Ishikawa (cell line): ENCODE measurements around the gene SRSF10.

Experiments used
- CEBPB ChIP-seq: IDR thresholded peaks from 2 replicates; pipeline ENCODE4 v1.6.1; 2012
- CREB1 ChIP-seq: IDR thresholded peaks from 2 replicates; pipeline ENCODE4 v1.6.1; 2012; ENCODE audit warnings: low read depth
- EGR1 ChIP-seq: IDR thresholded peaks from 2 replicates; pipeline ENCODE4 v1.6.1; 2012
- EP300 ChIP-seq: IDR thresholded peaks from 2 replicates; pipeline ENCODE4 v1.6.1; 2012; ENCODE audit warnings: borderline replicate concordance
- FOXM1 ChIP-seq: IDR thresholded peaks from 2 replicates; pipeline ENCODE4 v1.6.1; 2012; ENCODE audit warnings: low read depth, borderline replicate concordance
- MAX ChIP-seq: IDR thresholded peaks from 2 replicates; pipeline ENCODE4 v1.6.1; 2012
- NFIC ChIP-seq: IDR thresholded peaks from 2 replicates; pipeline ENCODE4 v1.6.1; 2012
- RAD21 ChIP-seq: IDR thresholded peaks from 2 replicates; pipeline ENCODE4 v1.6.1; 2012; ENCODE audit warnings: low read depth
- REST ChIP-seq: IDR thresholded peaks from 2 replicates; pipeline ENCODE4 v1.6.1; 2012; ENCODE audit warnings: low read depth, mild to moderate bottlenecking
- TAF1 ChIP-seq: IDR thresholded peaks from 2 replicates; pipeline ENCODE4 v1.6.1; 2012; ENCODE audit warnings: low read depth, mild to moderate bottlenecking
- TCF12 ChIP-seq: IDR thresholded peaks from 2 replicates; pipeline ENCODE4 v1.6.1; 2012; ENCODE audit warnings: low read depth
- TEAD4 ChIP-seq: IDR thresholded peaks from 2 replicates; pipeline ENCODE4 v1.6.1; 2012
- USF1 ChIP-seq: IDR thresholded peaks from 2 replicates; pipeline ENCODE4 v1.6.1; 2012
- YY1 ChIP-seq: IDR thresholded peaks from 2 replicates; pipeline ENCODE4 v1.6.1; 2012; ENCODE audit warnings: low read depth
- ZBTB7A ChIP-seq: IDR thresholded peaks from 2 replicates; pipeline ENCODE4 v1.6.1; 2012; ENCODE audit warnings: low read depth

SRSF10 gene

GRCh38 chr1:23966973-23967493, 13.1 kb downstream of the SRSF10 start:
- TF ChIP-seq TCF12 (no peak), USF1 (no peak), CEBPB (no peak), REST (no peak), TEAD4 (no peak), EP300 (no peak), FOXM1 (no peak), EGR1 (no peak), MAX (no peak), CREB1 (no peak), ZBTB7A (no peak), YY1 (no peak), TAF1 (no peak), NFIC (no peak), RAD21 (no peak)

- TF ChIP-seq TAF1: no peak
- no peak for TF ChIP-seq FOXM1
- TF ChIP-seq NFIC: no peak
These were observed 15.1 kb downstream of the SRSF10 start for GRCh38 chr1:23964790-23965740.

DNA sequence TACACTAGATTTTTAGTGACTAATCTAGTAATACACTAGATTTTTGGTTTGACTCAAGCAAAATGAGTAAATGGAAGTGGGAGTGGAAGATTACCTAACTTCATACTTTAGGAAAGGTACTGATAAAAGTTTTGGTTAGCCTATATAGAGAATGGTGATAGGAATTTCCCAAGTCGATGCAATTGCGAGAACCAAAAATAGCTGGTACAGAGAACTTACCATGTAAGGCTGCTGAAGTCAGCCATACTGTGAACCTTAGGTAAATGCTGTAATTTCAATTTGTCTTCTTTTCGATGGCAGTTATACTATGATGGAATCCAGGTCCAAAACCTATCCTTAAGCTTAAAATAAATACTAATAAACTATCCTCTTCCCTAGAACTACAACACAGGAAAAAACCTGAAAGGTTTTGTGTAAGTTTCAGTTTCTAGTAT, 15.9 kb downstream of the SRSF10 start:
- TF ChIP-seq REST (no peak), ZBTB7A (no peak), TCF12 (no peak), FOXM1 (no peak), MAX (no peak), NFIC (no peak), CREB1 (no peak), EP300 (no peak), RAD21 (no peak), TEAD4 (no peak), YY1 (no peak), CEBPB (no peak), TAF1 (no peak), EGR1 (no peak), USF1 (no peak)

DNA sequence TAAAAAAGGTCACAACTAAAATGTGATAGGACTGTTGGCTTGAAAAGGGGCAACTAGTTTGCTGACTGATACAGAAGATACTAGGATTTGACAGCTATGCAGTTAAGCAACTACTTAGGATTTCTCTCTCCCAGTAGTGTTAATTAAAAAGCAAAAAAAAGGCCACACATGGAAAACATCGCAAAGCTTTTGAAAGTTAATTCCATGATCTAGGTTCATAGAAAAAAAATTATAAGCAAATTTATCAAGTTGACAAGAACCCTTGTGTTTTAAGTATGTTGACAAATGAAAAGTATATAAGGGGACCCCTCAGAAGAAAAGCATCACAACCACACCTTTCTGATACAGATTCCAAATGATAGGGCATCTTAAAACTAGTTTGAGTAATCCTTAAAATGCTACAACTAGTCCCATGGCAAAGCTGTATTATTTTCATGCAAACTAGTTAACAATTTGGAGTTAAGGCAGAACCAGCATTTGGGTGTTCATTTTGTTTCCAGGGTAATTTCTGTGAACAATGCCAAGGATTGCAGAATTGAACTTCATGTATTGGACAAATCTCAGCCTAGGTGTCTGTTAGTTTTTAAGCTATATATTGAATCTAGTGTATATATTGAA, 16.4 kb downstream of the SRSF10 start:
- TF ChIP-seq YY1: no peak
- no peak for TF ChIP-seq TEAD4
- TF ChIP-seq EGR1: no peak
- no peak for TF ChIP-seq FOXM1
- no peak for TF ChIP-seq EP300
- no peak for TF ChIP-seq TCF12

- TF ChIP-seq MAX: no peak
These were observed 19.7 kb downstream of the SRSF10 start for GRCh38 chr1:23960291-23961020.
